NT2/D1 (cell line): ENCODE measurements around the gene CHST8.

Source experiments
- DNase-seq: peaks from one replicate; pipeline ENCODE4 v3.0.0-alpha.2; 2011; ENCODE audit warnings: low read depth, low spot score
- H3K27me3 ChIP-seq: 2 replicates; pipeline ENCODE4 v1.6.0; 2011; ENCODE audit warnings: mild to moderate bottlenecking; ENCODE audit not compliant: insufficient read length, insufficient read depth
- H3K36me3 ChIP-seq: 2 replicates; pipeline ENCODE4 v1.6.1; 2011; ENCODE audit warnings: mild to moderate bottlenecking, low read length, mixed read lengths; ENCODE audit not compliant: insufficient read depth, insufficient read length
- H3K4me1 ChIP-seq: 2 replicates; pipeline ENCODE4 v1.5.1; 2011; ENCODE audit not compliant: insufficient read depth, insufficient read length
- H3K4me3 ChIP-seq: 2 replicates; pipeline ENCODE4 v1.5.1; 2011; ENCODE audit warnings: low read depth; ENCODE audit not compliant: insufficient read length
- H3K9ac ChIP-seq: 2 replicates; pipeline ENCODE4 v1.6.0; 2011; ENCODE audit warnings: low read depth; ENCODE audit not compliant: insufficient read length
- H3K9me3 ChIP-seq: 2 replicates; pipeline ENCODE4 v1.5.1; 2011; ENCODE audit warnings: mild to moderate bottlenecking, low read length; ENCODE audit not compliant: insufficient read depth
- SUZ12 ChIP-seq: IDR thresholded peaks from 2 replicates; pipeline ENCODE4 v1.6.1; 2011; ENCODE audit not compliant: insufficient read length, insufficient read depth; ENCODE audit errors: extremely low read depth
- YY1 ChIP-seq: IDR thresholded peaks from 2 replicates; pipeline ENCODE4 v1.6.1; 2011; ENCODE audit not compliant: insufficient read length, insufficient read depth
- ZNF274 ChIP-seq: IDR thresholded peaks from 2 replicates; pipeline ENCODE4 v1.6.1; 2011; ENCODE audit warnings: mild to moderate bottlenecking, low read depth, low read length

CHST8 gene

DNA sequence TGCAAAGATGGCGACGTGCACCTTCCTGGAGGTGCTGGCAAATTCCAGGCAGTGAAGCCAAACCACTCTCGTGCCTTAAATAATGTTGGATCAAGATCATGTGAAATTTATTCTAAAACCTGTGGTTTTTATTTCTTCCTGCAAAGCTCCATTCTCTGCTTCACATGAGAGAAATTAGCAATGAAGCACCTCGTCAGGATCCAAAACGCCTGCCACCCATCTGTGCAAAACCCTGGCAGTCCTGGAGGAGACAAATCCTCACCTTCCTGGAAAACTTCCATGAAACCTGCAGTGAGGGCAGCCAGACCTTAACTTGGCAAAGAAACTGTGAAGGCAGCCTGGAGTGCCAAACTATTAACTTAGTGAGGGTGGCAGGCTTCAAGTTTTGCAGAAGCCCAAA, 47.6 kb downstream of the CHST8 start:
- no peaks in the 10 kb centered on the region for H3K4me1 ChIP-seq
- TF ChIP-seq ZNF274 (no peak), SUZ12 (no peak), YY1 (no peak)
- H3K27me3 ChIP-seq: no peaks in the 10 kb centered on the region
- H3K4me3 ChIP-seq: no peak overlapping the region
- H3K9me3 ChIP-seq: no peaks in the 10 kb centered on the region
- H3K36me3 ChIP-seq: no peaks in the 10 kb centered on the region
- no peak for DNase-seq
- no peak overlapping the region for H3K9ac ChIP-seq

DNA sequence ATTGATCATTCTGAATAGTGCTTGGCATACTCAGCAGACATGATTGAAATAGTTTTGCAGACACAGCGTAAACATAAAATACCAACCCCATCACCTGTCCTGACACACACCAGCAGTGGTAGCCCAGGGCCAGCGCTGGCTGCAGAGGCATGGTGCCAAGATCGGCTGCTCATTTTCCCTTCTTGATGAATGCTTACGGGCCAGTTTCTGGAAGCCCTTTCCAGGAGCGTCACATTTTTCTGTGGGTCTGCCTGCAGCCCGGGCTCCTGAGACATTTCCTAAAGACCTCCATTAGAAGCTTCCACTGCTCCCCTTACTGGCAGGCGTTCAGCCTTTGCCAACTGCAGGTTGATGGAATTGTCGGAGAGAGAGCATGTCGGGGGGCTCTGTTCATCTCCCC, 48.6 kb downstream of the CHST8 start:
- Histone ChIP-seq H3K4me3 (no peak overlapping the region), H3K36me3 (no peaks in the 10 kb centered on the region), H3K27me3 (no peaks in the 10 kb centered on the region), H3K9me3 (no peaks in the 10 kb centered on the region), H3K9ac (no peak overlapping the region), H3K4me1 (no peaks in the 10 kb centered on the region)
- DNase-seq: no peak
- TF ChIP-seq SUZ12: no peak
- TF ChIP-seq ZNF274: no peak
- TF ChIP-seq YY1: no peak

DNA sequence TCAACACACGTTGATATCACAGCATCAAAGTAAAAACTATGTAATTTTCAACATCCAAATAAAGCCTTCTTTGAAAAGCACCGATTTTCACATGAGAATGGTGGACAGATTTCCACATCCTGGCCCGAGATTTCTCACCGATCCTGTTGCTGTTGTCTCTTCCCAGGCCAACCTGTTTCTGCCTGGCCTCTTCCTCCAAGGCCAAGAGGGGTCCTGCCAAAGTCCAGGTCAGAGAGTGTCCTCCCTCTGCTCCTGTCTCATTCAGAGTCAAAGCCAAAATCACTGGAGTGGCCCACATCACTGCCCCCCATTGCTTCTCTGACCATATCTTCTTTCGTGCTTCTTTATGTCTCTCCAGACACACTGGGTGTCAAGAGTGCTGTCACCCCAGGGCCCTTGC, 49.5 kb downstream of the CHST8 start:
- no peaks in the 10 kb centered on the region for H3K27me3 ChIP-seq

DNA sequence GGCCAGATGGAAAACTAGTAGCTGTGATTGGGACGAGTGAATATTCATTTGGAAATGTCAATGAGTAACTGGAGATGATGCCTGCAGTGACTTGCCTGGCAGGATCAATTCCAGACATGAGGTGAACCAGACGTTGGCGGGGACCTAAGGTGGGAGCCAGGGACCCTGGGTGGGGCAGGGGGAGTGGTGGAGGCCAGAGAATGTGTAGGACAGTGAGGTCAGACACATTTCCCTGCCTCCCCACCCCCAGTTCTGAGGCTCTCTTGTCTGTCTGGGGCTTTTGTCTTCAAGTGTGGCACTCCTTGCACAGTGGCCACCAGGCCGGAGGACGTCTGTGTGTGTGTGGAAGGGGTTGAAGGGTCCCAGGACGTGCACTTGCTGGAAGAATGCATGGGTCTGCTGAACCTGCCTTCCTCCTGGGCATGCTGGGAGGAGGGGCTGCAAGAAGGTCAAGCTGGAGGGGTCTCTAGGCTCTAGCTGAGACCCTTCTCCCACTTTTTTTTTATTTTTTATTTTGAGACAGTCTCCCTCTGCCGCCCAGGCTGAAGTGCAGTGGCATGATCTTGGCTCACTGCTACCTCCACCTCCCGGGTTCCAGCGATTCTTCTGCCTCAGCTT, 51.6 kb downstream of the CHST8 start:
- no peaks in the 10 kb centered on the region for H3K9me3 ChIP-seq
- H3K9ac ChIP-seq: no peak overlapping the region
- no peak for TF ChIP-seq SUZ12
- TF ChIP-seq YY1: no peak
- TF ChIP-seq ZNF274: no peak
- no peak for DNase-seq
- no peaks in the 10 kb centered on the region for H3K36me3 ChIP-seq
- H3K4me3 ChIP-seq: no peak overlapping the region
- H3K27me3 ChIP-seq: no peaks in the 10 kb centered on the region
- H3K4me1 ChIP-seq: no peaks in the 10 kb centered on the region

More for the DNA sequence above, 49.5 kb downstream of the CHST8 start:
- Histone ChIP-seq H3K4me1 (no peaks in the 10 kb centered on the region), H3K4me3 (no peak overlapping the region), H3K36me3 (no peaks in the 10 kb centered on the region), H3K9ac (no peak overlapping the region), H3K9me3 (no peaks in the 10 kb centered on the region)
- TF ChIP-seq SUZ12 (no peak), YY1 (no peak), ZNF274 (no peak)
- no peak for DNase-seq

DNA sequence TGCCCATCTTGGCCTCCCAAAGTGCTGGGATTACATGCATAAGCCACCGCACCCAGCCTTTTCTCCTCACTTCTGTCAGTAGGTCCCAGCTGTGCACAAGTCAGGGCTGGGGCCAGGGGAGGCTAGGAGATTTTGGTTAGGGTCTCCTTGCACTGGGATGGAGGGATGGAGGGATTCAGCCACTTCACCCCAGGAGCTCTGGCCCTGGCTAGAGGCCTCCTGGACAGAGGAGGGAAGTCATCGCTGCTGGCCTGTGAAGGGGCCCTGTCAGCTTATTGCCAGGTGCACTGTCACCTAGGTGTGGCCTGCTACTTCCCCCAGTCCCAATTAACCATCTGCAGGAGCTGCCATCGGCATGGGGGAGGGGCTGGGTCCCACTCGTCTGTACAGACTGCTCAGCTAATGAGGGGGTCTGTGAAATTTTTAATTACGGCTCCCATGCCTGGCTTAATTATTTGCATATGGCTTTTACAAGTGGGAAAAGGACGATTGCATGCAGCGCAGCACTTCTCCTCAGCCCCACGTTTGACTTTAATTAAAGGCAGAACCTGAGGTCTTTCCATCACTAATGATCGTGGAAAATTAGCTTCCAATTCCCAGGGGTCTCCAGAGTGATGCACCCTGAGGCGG, 52.4 kb downstream of the CHST8 start:
- no peaks in the 10 kb centered on the region for H3K27me3 ChIP-seq
- H3K9me3 ChIP-seq: no peaks in the 10 kb centered on the region
- DNase-seq: no peak
- no peak overlapping the region for H3K4me3 ChIP-seq
- no peaks in the 10 kb centered on the region for H3K36me3 ChIP-seq
- no peak for TF ChIP-seq ZNF274
- no peak for TF ChIP-seq SUZ12
- no peak for TF ChIP-seq YY1
- H3K4me1 ChIP-seq: no peaks in the 10 kb centered on the region
- H3K9ac ChIP-seq: no peak overlapping the region

DNA sequence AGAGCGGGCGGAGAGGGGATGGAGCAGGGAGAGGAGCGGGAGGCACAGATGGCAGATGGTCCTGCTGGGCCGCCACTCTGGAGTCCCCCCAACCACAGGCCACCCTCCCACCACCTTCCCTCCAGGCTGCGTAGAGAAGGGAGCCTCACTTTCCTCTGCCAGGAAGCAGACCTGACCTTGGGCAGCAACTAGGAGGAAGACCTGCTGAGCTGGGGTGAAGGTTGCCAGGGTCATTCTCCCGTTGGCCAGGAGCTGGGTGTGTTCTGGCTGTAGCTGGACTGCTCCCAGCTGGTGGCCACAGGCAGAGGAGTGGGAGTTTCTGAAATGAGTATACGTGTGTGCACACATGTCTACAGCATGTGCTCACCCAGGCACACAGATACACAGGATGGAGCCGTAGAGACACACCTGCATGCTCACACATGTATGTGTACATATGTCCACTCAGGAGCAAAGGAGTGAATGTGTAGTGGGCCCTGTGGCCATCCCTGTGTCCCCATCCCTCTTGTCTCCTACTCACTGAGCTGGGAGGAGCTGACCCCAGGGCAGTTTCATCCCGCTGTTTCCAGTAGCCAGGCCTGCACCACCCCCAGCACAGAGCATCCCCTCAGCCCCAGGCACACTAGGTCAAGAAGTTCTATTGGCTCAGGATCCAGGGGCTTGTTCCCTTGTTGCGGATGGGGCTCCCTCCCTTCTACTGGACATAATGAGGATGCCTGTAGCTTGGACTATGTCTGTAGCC, 53.0 kb downstream of the CHST8 start:
- no peaks in the 10 kb centered on the region for H3K9me3 ChIP-seq
- H3K9ac ChIP-seq: no peak overlapping the region
- TF ChIP-seq ZNF274 (no peak), SUZ12 (no peak), YY1 (no peak)
- no peaks in the 10 kb centered on the region for H3K27me3 ChIP-seq
- no peak overlapping the region for H3K4me3 ChIP-seq
- H3K36me3 ChIP-seq: no peaks in the 10 kb centered on the region
- H3K4me1 ChIP-seq: no peaks in the 10 kb centered on the region
- DNase-seq: no peak

DNA sequence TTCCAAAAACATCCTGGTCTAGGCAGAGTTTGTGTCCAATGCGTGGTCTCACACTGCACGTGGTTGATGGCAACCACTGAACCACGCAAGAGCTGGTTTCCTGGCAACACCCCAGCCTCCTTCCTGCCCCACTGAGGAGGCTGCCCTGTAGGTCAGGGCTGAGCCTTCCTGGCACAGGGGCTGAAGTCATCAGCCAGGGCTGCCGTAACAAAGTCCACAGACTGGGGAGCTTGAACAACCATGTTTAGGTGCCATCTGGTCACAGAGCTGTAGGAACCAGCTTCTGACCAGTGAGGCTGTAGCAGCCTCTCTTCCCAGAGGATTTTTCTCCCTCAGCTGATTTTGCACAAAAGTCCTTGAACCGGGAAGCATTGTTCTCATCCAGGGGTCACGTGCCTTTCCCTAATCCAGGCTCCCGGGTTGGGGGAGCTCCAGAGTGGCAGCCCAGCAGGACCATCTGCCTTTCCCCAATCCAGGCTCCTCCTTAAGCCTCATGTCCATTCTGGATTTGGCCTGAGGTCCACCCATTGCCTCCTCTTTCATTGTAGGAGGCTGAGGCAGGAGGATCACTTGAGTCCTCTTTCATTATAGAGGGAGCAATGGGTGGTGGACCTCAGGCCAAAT, 53.9 kb downstream of the CHST8 start:
- no peak for DNase-seq
- H3K27me3 ChIP-seq: no peaks in the 10 kb centered on the region
- no peak for TF ChIP-seq ZNF274
- TF ChIP-seq SUZ12: no peak
- no peak for TF ChIP-seq YY1
- no peak overlapping the region for H3K4me3 ChIP-seq
- H3K9me3 ChIP-seq: no peaks in the 10 kb centered on the region
- H3K9ac ChIP-seq: no peak overlapping the region
- no peaks in the 10 kb centered on the region for H3K36me3 ChIP-seq
- no peaks in the 10 kb centered on the region for H3K4me1 ChIP-seq
